ENCODE measurements around the gene TBPL1. TPM values are rescaled to one million over a fixed set of nuclear protein-coding genes. Genes with fewer than 3 reads are reported as not detected.

The TBPL1 gene
- total and polyA plus RNA-seq, 9 of the 15 experiments (the other 6 are each of a cell fraction or from before 2014, with no cell fraction given) = 78.1 to 152 (median 107) TPM

GRCh38 chr6:133958791-133959190 is 5.8 kb downstream of the TBPL1 start (continued):
- TF ChIP-seq ZBTB40 (IDR thresholded peaks at IDR 0.05) (no peak), ZBTB40 (CRISPR knock-in tag; IDR thresholded peaks at IDR 0.05) (no peak), STAT5A (IDR thresholded peaks at IDR 0.05; ENCODE audit: borderline replicate concordance, low read length) (no peak), IFI16 (CRISPR knock-in tag; IDR thresholded peaks at IDR 0.05) (no peak)

Data from K562 (cell line).